Measurements from ENCODE around the gene C9orf153.

DNA sequence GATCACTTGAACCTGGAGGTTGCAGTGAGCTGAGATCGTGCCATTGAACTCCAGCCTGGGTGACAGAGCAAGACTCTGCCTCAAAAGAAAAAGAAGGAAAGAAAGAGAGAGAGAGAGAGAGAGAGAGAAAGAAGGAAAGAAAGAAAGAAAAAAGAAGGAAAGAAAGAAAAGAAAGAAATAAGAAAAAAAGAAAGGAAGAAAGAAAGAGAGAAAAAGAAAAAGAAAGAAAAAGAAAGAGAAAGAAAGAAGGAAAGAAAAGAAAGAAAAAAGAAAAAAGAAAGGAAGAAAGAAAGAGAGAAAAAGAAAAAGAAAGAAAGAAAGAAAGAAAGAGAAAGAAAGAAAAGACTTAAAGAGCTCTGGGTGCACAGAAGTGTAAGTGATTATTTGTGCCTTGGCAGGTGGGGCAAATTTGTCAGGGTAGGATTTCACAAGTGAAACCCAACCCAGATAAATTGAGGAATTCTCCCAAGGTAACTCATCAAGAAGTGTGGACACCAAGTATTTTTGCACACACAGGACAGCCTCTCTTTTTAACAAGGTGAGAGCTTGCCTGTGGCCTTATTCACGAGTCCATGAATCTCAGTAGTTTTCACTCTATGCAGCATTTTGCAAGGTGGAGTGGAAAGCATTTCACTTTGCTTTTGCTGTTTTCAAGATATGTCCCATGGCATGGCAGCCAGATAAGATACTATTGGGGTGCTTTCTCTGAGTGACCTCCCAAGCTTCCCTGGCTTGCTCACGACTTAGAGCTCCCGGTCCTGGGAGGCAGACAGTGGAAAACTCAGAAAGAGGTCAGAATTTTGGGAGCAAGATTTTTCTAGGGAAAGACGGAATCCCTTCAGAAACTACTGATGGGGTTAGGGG lies 57.8 kb downstream of the C9orf153 start:
- no peak for TF ChIP-seq POLR2A (IDR thresholded peaks at IDR 0.05)
- TF ChIP-seq, protein P1, sequence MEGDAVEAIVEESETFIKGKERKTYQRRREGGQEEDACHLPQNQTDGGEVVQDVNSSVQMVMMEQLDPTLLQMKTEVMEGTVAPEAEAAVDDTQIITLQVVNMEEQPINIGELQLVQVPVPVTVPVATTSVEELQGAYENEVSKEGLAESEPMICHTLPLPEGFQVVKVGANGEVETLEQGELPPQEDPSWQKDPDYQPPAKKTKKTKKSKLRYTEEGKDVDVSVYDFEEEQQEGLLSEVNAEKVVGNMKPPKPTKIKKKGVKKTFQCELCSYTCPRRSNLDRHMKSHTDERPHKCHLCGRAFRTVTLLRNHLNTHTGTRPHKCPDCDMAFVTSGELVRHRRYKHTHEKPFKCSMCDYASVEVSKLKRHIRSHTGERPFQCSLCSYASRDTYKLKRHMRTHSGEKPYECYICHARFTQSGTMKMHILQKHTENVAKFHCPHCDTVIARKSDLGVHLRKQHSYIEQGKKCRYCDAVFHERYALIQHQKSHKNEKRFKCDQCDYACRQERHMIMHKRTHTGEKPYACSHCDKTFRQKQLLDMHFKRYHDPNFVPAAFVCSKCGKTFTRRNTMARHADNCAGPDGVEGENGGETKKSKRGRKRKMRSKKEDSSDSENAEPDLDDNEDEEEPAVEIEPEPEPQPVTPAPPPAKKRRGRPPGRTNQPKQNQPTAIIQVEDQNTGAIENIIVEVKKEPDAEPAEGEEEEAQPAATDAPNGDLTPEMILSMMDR (IDR thresholded peaks at IDR 0.05): no peak

Data from thyroid gland (tissue), 4 donors.